Natural killer cell (primary cell): ENCODE data around the gene NCOA4. TPM values are rescaled to one million over a fixed set of nuclear protein-coding genes. Genes with fewer than 3 reads are reported as not detected.

Experiments used
- ATAC-seq, 3 donors: fragments of 150-1000 bp in 2 of 3; fragments of 200-7000 bp in 1 of 3; cut with Tn5 transposase; 1 replicate in 1 of 3; 2 replicates in 2 of 3; pipeline ENCODE4 v1.10.0; 2021; ENCODE audit warnings: mild to moderate bottlenecking in 2 of 3, moderate library complexity in 2 of 3
- DNase-seq, 2 donors: peaks; one replicate each; pipeline versions ENCODE4 v3.0.0 to v3.0.0-alpha.2; 2013 to 2021; ENCODE audit warnings: mixed read lengths in 1 of 2
- H3K27ac ChIP-seq: one replicate; pipeline ENCODE4 v1.5.1; 2013; ENCODE audit warnings: mild to moderate bottlenecking, low read length
- H3K27me3 ChIP-seq: one replicate; pipeline ENCODE4 v1.6.1; 2013; ENCODE audit warnings: low read length; ENCODE audit not compliant: control insufficient read depth, insufficient read depth
- H3K36me3 ChIP-seq: one replicate; pipeline ENCODE4 v1.6.1; 2013; ENCODE audit warnings: low read length; ENCODE audit not compliant: control insufficient read depth, insufficient read depth
- H3K4me1 ChIP-seq: one replicate; pipeline ENCODE4 v1.6.1; 2013; ENCODE audit warnings: low read length; ENCODE audit not compliant: control insufficient read depth, insufficient read depth
- H3K4me3 ChIP-seq: one replicate; pipeline ENCODE4 v1.5.1; 2013; ENCODE audit warnings: low read length
- H3K9me3 ChIP-seq: one replicate; pipeline ENCODE4 v1.6.1; 2013; ENCODE audit warnings: low read length; ENCODE audit not compliant: control insufficient read depth, insufficient read depth
- H3K27ac Mint-ChIP-seq, 2 donors: one replicate each; pipeline ENCODE4 v1.8.0; 2022; ENCODE audit warnings: mild to moderate bottlenecking in 2 of 2, mixed read lengths in 2 of 2, moderate library complexity in 1 of 2
- H3K27me3 Mint-ChIP-seq, 2 donors: one replicate each; pipeline ENCODE4 v1.8.0; 2022; ENCODE audit warnings: low read depth in 2 of 2, mixed read lengths in 2 of 2
- H3K36me3 Mint-ChIP-seq: one replicate; pipeline ENCODE4 v1.8.0; 2022; ENCODE audit warnings: mixed read lengths
- H3K4me1 Mint-ChIP-seq, 2 donors: one replicate each; pipeline ENCODE4 v1.8.0; 2022; ENCODE audit warnings: mixed read lengths in 2 of 2
- H3K4me3 Mint-ChIP-seq: one replicate; pipeline ENCODE4 v1.8.0; 2022; ENCODE audit warnings: mild to moderate bottlenecking, moderate library complexity, mixed read lengths
- H3K9me3 Mint-ChIP-seq, 2 donors: one replicate each; pipeline ENCODE4 v1.8.0; 2022; ENCODE audit warnings: mixed read lengths in 2 of 2
- WGBS: methylation state at CpG from one replicate; pipeline ENCODE4 v1.1.7; 2013; ENCODE audit warnings: missing lambda C conversion rate; ENCODE audit not compliant: insufficient coverage; 5-methylcytosine and 5-hydroxymethylcytosine counted together
- intact Hi-C: fragments of 100-400 bp; cut with micrococcal nuclease; formaldehyde crosslinking; loops from one replicate; pipeline ENCODE4 v1.14.2; 2022
- total RNA-seq, 4 donors: library from RNA; stranded (reverse); fragments of 120-200 nt in 1 of 4; gene quantifications; one replicate each; pipeline versions ENCODE4 v1.2.3 to v1.2.4, GENCODE V29; 2013 to 2022
- TF ChIP-seq, protein P1 (sequence below): fragments of 200-600 bp; IDR thresholded peaks from one replicate; pipeline ENCODE4 v1.8.0; 2022; ENCODE audit warnings: antibody characterized with exemption

NCOA4 gene
- total RNA-seq, 3 donors from 2014 or later (not counting 1 experiment from before 2014, with no cell fraction given): 88.4 to 104 (median 103) TPM

DNA sequence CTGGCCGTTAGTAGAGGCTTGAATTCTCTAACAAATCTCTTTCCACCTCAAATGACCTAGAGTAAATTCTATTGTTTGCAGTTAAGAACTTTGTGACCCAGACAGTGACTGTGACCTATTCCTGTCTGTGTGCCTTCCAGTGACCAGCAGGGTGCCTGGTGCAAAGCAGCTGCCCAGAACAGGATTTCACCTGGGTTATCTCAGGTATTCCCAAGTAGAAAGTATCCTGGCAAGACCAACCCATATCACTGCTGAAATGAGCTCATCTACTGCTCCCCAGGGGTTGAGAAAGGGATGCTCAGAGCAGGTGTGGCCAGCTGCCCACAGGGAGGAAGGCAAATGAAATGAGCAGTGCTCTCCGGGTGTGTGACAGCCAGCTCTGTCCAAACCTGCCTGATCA lies 17.7 kb upstream of the NCOA4 start:
- Mint-ChIP-seq H3K27ac (no peak overlapping the region), H3K4me3 (no peak overlapping the region), H3K36me3 (no peaks in the 10 kb centered on the region), H3K9me3 (no peaks in the 10 kb centered on the region), H3K27me3 (peaks cover 9 to 15% of the 10 kb centered on the region in 2 donors), H3K4me1 (peaks cover 0 to 6% of the 10 kb centered on the region in 2 donors)
- DNase-seq (no peak), ATAC-seq (no peak)
- H3K4me3 ChIP-seq: no peak overlapping the region
- H3K9me3 ChIP-seq: no peaks in the 10 kb centered on the region
- H3K36me3 ChIP-seq: no peaks in the 10 kb centered on the region
- WGBS: 73% methylated on average over 2 of the region's 2 CpGs
- intact Hi-C loops: no loop called here
- no peaks in the 10 kb centered on the region for H3K27me3 ChIP-seq
- no peaks in the 10 kb centered on the region for H3K4me1 ChIP-seq
- TF ChIP-seq, protein P1, sequence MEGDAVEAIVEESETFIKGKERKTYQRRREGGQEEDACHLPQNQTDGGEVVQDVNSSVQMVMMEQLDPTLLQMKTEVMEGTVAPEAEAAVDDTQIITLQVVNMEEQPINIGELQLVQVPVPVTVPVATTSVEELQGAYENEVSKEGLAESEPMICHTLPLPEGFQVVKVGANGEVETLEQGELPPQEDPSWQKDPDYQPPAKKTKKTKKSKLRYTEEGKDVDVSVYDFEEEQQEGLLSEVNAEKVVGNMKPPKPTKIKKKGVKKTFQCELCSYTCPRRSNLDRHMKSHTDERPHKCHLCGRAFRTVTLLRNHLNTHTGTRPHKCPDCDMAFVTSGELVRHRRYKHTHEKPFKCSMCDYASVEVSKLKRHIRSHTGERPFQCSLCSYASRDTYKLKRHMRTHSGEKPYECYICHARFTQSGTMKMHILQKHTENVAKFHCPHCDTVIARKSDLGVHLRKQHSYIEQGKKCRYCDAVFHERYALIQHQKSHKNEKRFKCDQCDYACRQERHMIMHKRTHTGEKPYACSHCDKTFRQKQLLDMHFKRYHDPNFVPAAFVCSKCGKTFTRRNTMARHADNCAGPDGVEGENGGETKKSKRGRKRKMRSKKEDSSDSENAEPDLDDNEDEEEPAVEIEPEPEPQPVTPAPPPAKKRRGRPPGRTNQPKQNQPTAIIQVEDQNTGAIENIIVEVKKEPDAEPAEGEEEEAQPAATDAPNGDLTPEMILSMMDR: no peak
- H3K27ac ChIP-seq: no peak overlapping the region

DNA sequence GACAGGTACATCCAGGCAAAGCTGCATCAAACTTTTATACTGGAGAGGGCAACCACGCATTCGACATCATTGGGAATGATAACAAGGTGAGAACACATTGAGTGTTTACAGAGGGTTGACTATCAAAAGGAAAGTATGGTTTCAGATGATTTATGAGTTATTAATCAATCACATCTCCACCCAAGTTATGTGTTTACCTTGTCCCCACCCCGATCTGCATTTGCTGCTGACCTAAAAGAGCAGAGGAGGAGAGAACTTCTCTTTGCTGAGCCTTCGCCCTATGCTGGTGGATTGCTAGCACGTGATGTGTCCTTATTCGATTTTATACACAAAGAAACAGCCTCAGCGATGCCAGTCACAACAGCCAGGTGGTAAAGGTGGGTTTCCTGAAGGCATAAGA lies 15.8 kb upstream of the NCOA4 start, which contains the start of gene MSMB:
Gene MSMB, minus strand, starts transcription at position 9 of the 400 bp plus-strand sequence. CDS start 32 bp downstream, outside the sequence.
- DNase-seq: no peak
- Histone ChIP-seq H3K27me3 (no peaks in the 10 kb centered on the region), H3K36me3 (no peaks in the 10 kb centered on the region), H3K9me3 (no peaks in the 10 kb centered on the region), H3K4me3 (no peak within 1 kb of the TSS), H3K4me1 (no peaks in the 10 kb centered on the region), H3K27ac (no peak within 1 kb of the TSS)
- peaks cover 6 to 16% of the 10 kb centered on the region in 2 donors for H3K27me3 Mint-ChIP-seq
- WGBS: 89% methylated on average over 7 of the region's 7 CpGs
- H3K4me1 Mint-ChIP-seq: peaks cover 0 to 6% of the 10 kb centered on the region in 2 donors
- H3K36me3 Mint-ChIP-seq: no peaks in the 10 kb centered on the region
- no peak within 1 kb of the TSS for H3K4me3 Mint-ChIP-seq
- ATAC-seq: no peak
- TF ChIP-seq, protein P1: no peak
- H3K9me3 Mint-ChIP-seq: no peaks in the 10 kb centered on the region
- no peak within 1 kb of the TSS for H3K27ac Mint-ChIP-seq
- intact Hi-C loops: no loop called here

DNA sequence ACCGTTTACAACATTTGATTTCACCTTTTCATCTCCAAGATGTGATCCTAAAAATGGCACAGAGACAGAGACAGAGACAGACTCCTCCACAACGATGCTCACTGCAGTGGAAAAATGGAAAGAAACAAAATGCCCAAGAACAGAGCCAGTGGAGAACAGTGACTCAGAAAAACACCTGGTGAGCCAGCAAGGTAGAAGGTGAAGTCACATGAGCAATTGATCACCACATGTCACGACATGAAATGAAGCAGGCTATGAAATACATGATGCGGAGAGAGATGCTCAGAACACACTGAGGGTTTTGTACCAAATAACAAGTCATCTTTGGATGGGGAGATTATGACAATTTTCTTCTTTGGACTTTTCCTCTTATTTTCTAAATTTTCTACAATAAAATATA lies 12.1 kb upstream of the NCOA4 start:
- H3K27me3 Mint-ChIP-seq: peaks cover 8 to 16% of the 10 kb centered on the region in 2 donors
- no peak for ATAC-seq
- Histone ChIP-seq H3K36me3 (no peaks in the 10 kb centered on the region), H3K27me3 (no peaks in the 10 kb centered on the region), H3K4me1 (no peaks in the 10 kb centered on the region), H3K9me3 (no peaks in the 10 kb centered on the region), H3K4me3 (no peak overlapping the region), H3K27ac (no peak overlapping the region)
- H3K4me1 Mint-ChIP-seq: no peaks in the 10 kb centered on the region
- H3K36me3 Mint-ChIP-seq: no peaks in the 10 kb centered on the region
- TF ChIP-seq, protein P1: no peak
- intact Hi-C loops: no loop called here
- H3K4me3 Mint-ChIP-seq: no peak overlapping the region
- DNase-seq: no peak
- 79% methylated on average over 4 of the region's 4 CpGs for whole genome bisulfite sequencing
- H3K27ac Mint-ChIP-seq: no peak overlapping the region
- no peaks in the 10 kb centered on the region for H3K9me3 Mint-ChIP-seq

DNA sequence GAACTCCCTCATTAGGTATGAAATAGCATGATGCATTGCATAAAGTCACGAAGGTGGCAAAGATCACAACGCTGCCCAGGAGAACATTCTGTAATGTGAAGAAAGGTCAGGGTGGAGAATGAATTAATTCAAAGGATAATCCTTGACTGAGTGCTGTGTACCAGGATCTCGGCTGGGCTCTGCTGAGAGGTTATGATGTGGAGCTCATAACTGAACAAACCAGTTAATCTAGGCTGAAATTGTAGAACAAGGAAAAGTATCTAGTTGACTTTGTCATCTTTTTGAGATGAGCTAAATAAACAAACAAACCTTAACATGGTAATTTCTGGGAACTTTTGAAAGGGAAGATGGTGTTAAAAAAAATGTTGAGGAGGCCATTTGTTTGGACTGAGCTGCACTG lies 9.6 kb upstream of the NCOA4 start:
- H3K27ac Mint-ChIP-seq: no peak overlapping the region
- no peaks in the 10 kb centered on the region for H3K36me3 Mint-ChIP-seq
- no peaks in the 10 kb centered on the region for H3K9me3 ChIP-seq
- peaks cover 11 to 24% of the 10 kb centered on the region in 2 donors for H3K27me3 Mint-ChIP-seq
- H3K27me3 ChIP-seq: no peaks in the 10 kb centered on the region
- H3K4me1 ChIP-seq: no peaks in the 10 kb centered on the region
- no peak for DNase-seq
- 85% methylated on average over 3 of the region's 3 CpGs for WGBS
- no peak overlapping the region for H3K4me3 Mint-ChIP-seq
- no peaks in the 10 kb centered on the region for H3K4me1 Mint-ChIP-seq
- H3K4me3 ChIP-seq: no peak overlapping the region
- no peak for ATAC-seq
- no peaks in the 10 kb centered on the region for H3K36me3 ChIP-seq
- intact Hi-C loops: no loop called here
- TF ChIP-seq, protein P1: no peak
- H3K27ac ChIP-seq: no peak overlapping the region
- no peaks in the 10 kb centered on the region for H3K9me3 Mint-ChIP-seq
